ENCODE results near the gene SMIM34.

The SMIM34 gene

DNA sequence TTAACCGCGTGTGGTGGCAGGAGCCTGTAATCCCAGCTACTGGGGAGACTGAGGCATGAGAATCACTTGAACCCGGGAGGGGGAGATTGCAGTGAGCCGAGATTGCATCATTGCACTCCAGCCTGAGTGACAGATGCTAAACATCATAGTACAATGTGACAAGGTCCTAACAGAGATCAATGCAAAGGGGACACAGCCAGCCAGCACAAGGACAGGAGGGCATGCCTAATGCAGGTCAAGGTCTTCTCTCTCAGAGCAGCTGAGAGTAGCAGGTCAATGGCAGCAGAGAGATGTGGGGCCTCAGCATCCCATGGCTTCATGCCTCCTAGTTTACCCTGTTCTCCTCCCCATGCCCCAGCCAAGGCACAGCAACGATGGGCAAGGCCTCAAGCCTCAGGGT is 51.4 kb downstream of the SMIM34 start:
- DNase-seq = no peak

DNA sequence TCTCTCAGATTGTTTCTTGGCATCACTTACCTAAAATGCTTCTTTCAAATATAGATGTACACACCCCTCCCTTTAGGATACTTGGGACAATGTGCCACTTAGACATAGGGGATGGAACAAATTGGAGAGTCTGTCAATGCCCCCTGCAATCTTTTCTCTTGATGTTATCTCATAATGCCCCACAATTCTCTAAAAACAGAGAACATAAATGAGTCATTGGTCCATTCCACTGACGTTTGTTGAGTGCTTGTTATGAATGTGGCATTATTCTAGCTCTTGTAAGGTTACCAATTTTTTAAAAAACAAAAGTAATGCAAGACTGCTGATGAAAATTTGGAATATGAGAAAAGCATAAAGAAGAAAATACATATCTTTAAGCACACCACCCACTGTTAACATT is 54.0 kb downstream of the SMIM34 start:
- no peak for DNase-seq
